GM04504 (cell line): ENCODE measurements around the gene RPP25L.

Source experiments
- DNase-seq: peaks from one replicate; pipeline ENCODE4 v3.0.0-alpha.2; 2012; ENCODE audit warnings: low read depth

RPP25L gene

GRCh38 chr9:34585946-34586669 is 25.8 kb downstream of the RPP25L start:
- no peak for DNase-seq

- DNase-seq = no peak
These were observed 26.9 kb downstream of the RPP25L start for GRCh38 chr9:34584970-34585369.

GRCh38 chr9:34582787-34583186 is 29.1 kb downstream of the RPP25L start:
- DNase-seq = no peak

GRCh38 chr9:34581318-34581717 is 30.6 kb downstream of the RPP25L start:
- DNase-seq = no peak

GRCh38 chr9:34580358-34580757 is 31.5 kb downstream of the RPP25L start:
- DNase-seq = no peak

- DNase-seq = no peak
These were observed 32.1 kb downstream of the RPP25L start for GRCh38 chr9:34579808-34580163.

GRCh38 chr9:34579104-34579807 is 32.6 kb downstream of the RPP25L start:
- no peak for DNase-seq

GRCh38 chr9:34578241-34579103 is 33.4 kb downstream of the RPP25L start:
- no peak for DNase-seq

- no peak for DNase-seq
These were observed 34.3 kb downstream of the RPP25L start for GRCh38 chr9:34577400-34578240.

GRCh38 chr9:34576597-34577399 is 35.1 kb downstream of the RPP25L start:
- no peak for DNase-seq

- DNase-seq = no peak
These were observed 35.9 kb downstream of the RPP25L start for GRCh38 chr9:34575862-34576596.

GRCh38 chr9:34575241-34575640 is 36.7 kb downstream of the RPP25L start:
- DNase-seq = no peak

GRCh38 chr9:34574571-34574970 is 37.3 kb downstream of the RPP25L start:
- DNase-seq = no peak

- no peak for DNase-seq
These were observed 38.1 kb downstream of the RPP25L start for GRCh38 chr9:34573599-34574325.

- no peak for DNase-seq
These were observed 39.3 kb downstream of the RPP25L start for GRCh38 chr9:34572628-34573027.

- no peak for DNase-seq
These were observed 39.8 kb downstream of the RPP25L start for GRCh38 chr9:34572092-34572491.

GRCh38 chr9:34571481-34571810 is 40.5 kb downstream of the RPP25L start:
- no peak for DNase-seq

- no peak for DNase-seq
These were observed 41.0 kb downstream of the RPP25L start for GRCh38 chr9:34570809-34571480.

- no peak for DNase-seq
These were observed 41.5 kb downstream of the RPP25L start for GRCh38 chr9:34570376-34570775.
